Activated gamma-delta T cell treated with Interleukin-2 at 50 U/mL for 16 hours (primary cell): ENCODE results near the gene ESYT2.

Source experiments
- DNase-seq: peaks from one replicate; pipeline ENCODE4 v3.0.0-alpha.2; 2020

ESYT2 gene

GRCh38 chr7:158740657-158741293 is 88.5 kb downstream of the ESYT2 start:
- DNase-seq = no peak

GRCh38 chr7:158740013-158740656 is 89.2 kb downstream of the ESYT2 start:
- DNase-seq = no peak

- DNase-seq = no peak
Measured at GRCh38 chr7:158738841-158739240, 90.5 kb downstream of the ESYT2 start.

GRCh38 chr7:158737064-158737695 is 92.1 kb downstream of the ESYT2 start:
- DNase-seq = no peak

- DNase-seq = no peak
Measured at GRCh38 chr7:158735935-158736334, 93.4 kb downstream of the ESYT2 start.

- no peak for DNase-seq
Measured at GRCh38 chr7:158734861-158735260, 94.4 kb downstream of the ESYT2 start.

- DNase-seq = no peak
Measured at GRCh38 chr7:158733775-158734494, 95.4 kb downstream of the ESYT2 start.

- no peak for DNase-seq
Measured at GRCh38 chr7:158733220-158733519, 96.1 kb downstream of the ESYT2 start.

GRCh38 chr7:158732494-158733219 is 96.7 kb downstream of the ESYT2 start:
- no peak for DNase-seq

GRCh38 chr7:158731761-158732160 is 97.5 kb downstream of the ESYT2 start:
- DNase-seq = no peak

GRCh38 chr7:158730383-158731346 is 98.6 kb downstream of the ESYT2 start:
- no peak for DNase-seq

- DNase-seq = no peak
Measured at GRCh38 chr7:158729646-158730382, 99.5 kb downstream of the ESYT2 start.

- no peak for DNase-seq
Measured at GRCh38 chr7:158728911-158729645, 100.2 kb downstream of the ESYT2 start.

- DNase-seq = no peak
Measured at GRCh38 chr7:158727690-158728089, 101.6 kb downstream of the ESYT2 start.

- no peak for DNase-seq
Measured at GRCh38 chr7:158726277-158726807, 103.0 kb downstream of the ESYT2 start.

GRCh38 chr7:158725506-158725800 is 103.9 kb downstream of the ESYT2 start:
- no peak for DNase-seq

GRCh38 chr7:158724658-158725505 is 104.4 kb downstream of the ESYT2 start:
- DNase-seq = no peak

GRCh38 chr7:158723714-158724385 is 105.5 kb downstream of the ESYT2 start:
- DNase-seq = no peak

GRCh38 chr7:158723266-158723665 is 106.0 kb downstream of the ESYT2 start:
- DNase-seq = no peak
